HG02759 (cell line): ENCODE measurements around the gene ZDHHC13.
"Not testable (repeated sequence)": the region's sequence is repeated elsewhere in the genome, so short reads cannot be mapped to it uniquely, and the experiment has no call there.

Experiments used
- ATAC-seq: cut with Tn5 transposase; IDR thresholded peaks from one replicate; pipeline ENCODE4 v1.9.1; 2021; ENCODE audit warnings: mild to moderate bottlenecking, moderate library complexity; ENCODE audit not compliant: unreplicated experiment

Gene ZDHHC13

GRCh38 chr11:19094859-19095258 is 22.1 kb upstream of the ZDHHC13 start:
- ATAC-seq: no peak

- no peak for ATAC-seq
These were observed 17.9 kb upstream of the ZDHHC13 start for GRCh38 chr11:19099093-19099492.

- ATAC-seq: no peak
These were observed 16.1 kb upstream of the ZDHHC13 start for GRCh38 chr11:19100885-19101284.

GRCh38 chr11:19101796-19102520 is 15.0 kb upstream of the ZDHHC13 start:
- no peak for ATAC-seq

GRCh38 chr11:19102521-19102900 is 14.5 kb upstream of the ZDHHC13 start:
- ATAC-seq: no peak

GRCh38 chr11:19105011-19105410 is 12.0 kb upstream of the ZDHHC13 start:
- no peak for ATAC-seq

GRCh38 chr11:19107125-19107524 is 9.8 kb upstream of the ZDHHC13 start:
- no peak for ATAC-seq

GRCh38 chr11:19110295-19110694 is 6.7 kb upstream of the ZDHHC13 start:
- ATAC-seq: no peak

- ATAC-seq: no peak
These were observed 5.2 kb upstream of the ZDHHC13 start for GRCh38 chr11:19111809-19112208.

- no peak for ATAC-seq
These were observed 545 bp upstream of the ZDHHC13 start for GRCh38 chr11:19116276-19116970.

- ATAC-seq: no peak
These were observed 761 bp downstream of the ZDHHC13 start for GRCh38 chr11:19117760-19118097.

- ATAC-seq: no peak
These were observed 4.7 kb downstream of the ZDHHC13 start for GRCh38 chr11:19121646-19122045.

GRCh38 chr11:19122960-19123615 is 6.1 kb downstream of the ZDHHC13 start:
- no peak for ATAC-seq

- not testable (repeated sequence) for ATAC-seq
These were observed 9.8 kb downstream of the ZDHHC13 start for GRCh38 chr11:19126562-19127325.

GRCh38 chr11:19134004-19134403 is 17.0 kb downstream of the ZDHHC13 start:
- no peak for ATAC-seq

GRCh38 chr11:19136884-19137283 is 19.9 kb downstream of the ZDHHC13 start:
- not testable (repeated sequence) for ATAC-seq

- no peak for ATAC-seq
These were observed 28.4 kb downstream of the ZDHHC13 start for GRCh38 chr11:19145319-19145718.

GRCh38 chr11:19156892-19157291 is 39.9 kb downstream of the ZDHHC13 start:
- no peak for ATAC-seq

GRCh38 chr11:19160847-19161246 is 43.9 kb downstream of the ZDHHC13 start:
- ATAC-seq: no peak

- no peak for ATAC-seq
These were observed 44.7 kb downstream of the ZDHHC13 start for GRCh38 chr11:19161651-19162050.

GRCh38 chr11:19162951-19163505 is 46.1 kb downstream of the ZDHHC13 start:
- ATAC-seq: no peak
